A549 (cell line): ENCODE data around the gene CBFA2T2. TPM values are rescaled to one million over a fixed set of nuclear protein-coding genes. Genes with fewer than 3 reads are reported as not detected.

Experiments
- ATAC-seq, 2 experiments: fragments of 200-7000 bp in 1 of 2; fragments of >200 bp in 1 of 2; cut with Nextera tagmentation in 1 of 2; cut with Tn5 transposase in 1 of 2; 3 replicates each; pipeline versions ENCODE4 v1.8.0 to v1.9.1; 2018 to 2020; ENCODE audit warnings: mild to moderate bottlenecking in 1 of 2, moderate library complexity in 1 of 2
- CTCF ChIA-PET: fragments of 300-600 bp; sonication (Branson Sonifier 250); formaldehyde crosslinking; extraction: SDS; loops from one replicate; lab custom pipeline; 2021; ENCODE audit warnings: antibody characterized with exemption, inconsistent platforms; lab: Yijun Ruan, JAX
- POLR2A ChIA-PET: fragments of 350-600 bp; formaldehyde crosslinking; extraction: SDS; loops from one replicate; lab custom pipeline; 2021; ENCODE audit warnings: antibody characterized with exemption, inconsistent platforms; lab: Yijun Ruan, JAX
- DNase-seq, 2 experiments: peaks; one replicate each; pipeline versions ENCODE4 v3.0.0 to v3.0.0-alpha.2; 2011 to 2016; ENCODE audit warnings: low read depth in 1 of 2, low spot score in 1 of 2
- FAIRE-seq: peaks from 2 replicates; lab custom pipeline; 2011; peaks lifted over from hg19 to GRCh38; lab: Jason Lieb, UNC
- H3K27ac ChIP-seq, 2 experiments: fragments of >200 bp; sonication (Bioruptor Twin); formaldehyde crosslinking; 3 replicates each; pipeline ENCODE4 v1.5.1; 2016 to 2017
- H3K4me1 ChIP-seq: fragments of >200 bp; sonication (Bioruptor Twin); formaldehyde crosslinking; 3 replicates; pipeline ENCODE4 v1.6.1; 2016
- H3K4me2 ChIP-seq: fragments of >200 bp; sonication (Bioruptor Twin); formaldehyde crosslinking; 3 replicates; pipeline ENCODE4 v1.6.1; 2016
- H3K4me3 ChIP-seq: fragments of >200 bp; sonication (Bioruptor Twin); formaldehyde crosslinking; 3 replicates; pipeline ENCODE4 v1.5.1; 2016
- H3K9me3 ChIP-seq: fragments of >200 bp; sonication (Bioruptor Twin); formaldehyde crosslinking; 3 replicates; pipeline ENCODE4 v1.6.1; 2016
- CBX8 ChIP-seq: fragments of 200-600 bp; sonication (generic); IDR thresholded peaks from 2 replicates; pipeline ENCODE4 v1.6.1; 2016
- CHD4 ChIP-seq: fragments of 200-600 bp; sonication (generic); IDR thresholded peaks from 2 replicates; pipeline ENCODE4 v1.6.1; 2016; ENCODE audit warnings: antibody characterized with exemption, mild to moderate bottlenecking, borderline replicate concordance
- ESRRA ChIP-seq: fragments of 150-350 bp; IDR thresholded peaks from 2 replicates; pipeline ENCODE4 v1.6.1; 2014; ENCODE audit warnings: mild to moderate bottlenecking, low read length, borderline replicate concordance
- FOSL2 ChIP-seq, 2 experiments: fragments of 450-650 bp in 1 of 2; fragments of >200 bp in 1 of 2; sonication (Bioruptor Twin) in 1 of 2; formaldehyde crosslinking; IDR thresholded peaks; 2 replicates each; pipeline versions ENCODE4 v1.5.0 to v1.6.1; 2016 to 2020; ENCODE audit warnings: mild to moderate bottlenecking in 1 of 2, moderate library complexity in 1 of 2
- GATA3 ChIP-seq: IDR thresholded peaks from 2 replicates; pipeline ENCODE4 v1.6.1; 2012; ENCODE audit warnings: borderline replicate concordance
- HDAC2 ChIP-seq: fragments of 200-600 bp; sonication (generic); IDR thresholded peaks from 2 replicates; pipeline ENCODE4 v1.6.1; 2016
- HOXB5 ChIP-seq: fragments of 250-450 bp; sonication (Bioruptor Pico); IDR thresholded peaks from 2 replicates; pipeline ENCODE4 v1.5.0; 2020; ENCODE audit warnings: mild to moderate bottlenecking, moderate library complexity
- MYC ChIP-seq: IDR thresholded peaks from 2 replicates; pipeline ENCODE4 v1.6.1; 2012; ENCODE audit warnings: mild to moderate bottlenecking, inconsistent platforms, low read length, improper control_type of control experiment, borderline replicate concordance
- NFE2L2 ChIP-seq: fragments of 150-350 bp; conservative IDR thresholded peaks from 2 replicates; pipeline ENCODE4 v1.6.1; 2014; ENCODE audit warnings: low read length
- NR3C1 ChIP-seq: fragments of >200 bp; sonication (Bioruptor Twin); formaldehyde crosslinking; IDR thresholded peaks from 3 replicates; pipeline ENCODE4 v1.6.1; 2017
- PHF8 ChIP-seq: fragments of 200-600 bp; sonication (generic); IDR thresholded peaks from 2 replicates; pipeline ENCODE4 v1.6.1; 2016; ENCODE audit warnings: low read depth, mild to moderate bottlenecking, antibody characterized with exemption, moderate library complexity, borderline replicate concordance
- POLR2A ChIP-seq: IDR thresholded peaks from 2 replicates; pipeline ENCODE4 v1.6.1; 2012; ENCODE audit warnings: mild to moderate bottlenecking, low read length
- RAD21 ChIP-seq, 2 experiments: fragments of >200 bp in 1 of 2; sonication (Bioruptor Twin) in 1 of 2; formaldehyde crosslinking in 1 of 2; IDR thresholded peaks in 1 of 2; conservative IDR thresholded peaks in 1 of 2; 2 replicates in 1 of 2; 3 replicates in 1 of 2; pipeline ENCODE4 v1.6.1; 2012 to 2018; ENCODE audit warnings: inconsistent platforms in 1 of 2
- RARB ChIP-seq: fragments of 250-450 bp; sonication (Bioruptor Pico); IDR thresholded peaks from 2 replicates; pipeline ENCODE4 v1.8.0; 2021; ENCODE audit warnings: mild to moderate bottlenecking, moderate library complexity
- SREBF2 ChIP-seq: fragments of 450-650 bp; IDR thresholded peaks from 2 replicates; pipeline ENCODE4 v1.6.1; 2014; ENCODE audit warnings: mild to moderate bottlenecking, moderate library complexity
- TFCP2L1 ChIP-seq: fragments of 250-450 bp; sonication (Bioruptor Pico); IDR thresholded peaks from 2 replicates; pipeline ENCODE4 v1.5.0; 2021; ENCODE audit warnings: mild to moderate bottlenecking
- TP53 ChIP-seq: fragments of 250-450 bp; sonication (Bioruptor Pico); IDR thresholded peaks from 2 replicates; pipeline ENCODE4 v1.5.0; 2021; ENCODE audit warnings: mild to moderate bottlenecking, moderate library complexity
- USF2 ChIP-seq: fragments of 450-650 bp; IDR thresholded peaks from 2 replicates; pipeline ENCODE4 v1.6.1; 2014; ENCODE audit warnings: antibody characterized with exemption
- ZNF302 ChIP-seq: fragments of 250-450 bp; sonication (Bioruptor Pico); IDR thresholded peaks from 2 replicates; pipeline ENCODE4 v1.9.0; 2021; ENCODE audit warnings: inconsistent platforms, mild to moderate bottlenecking, moderate library complexity
- WGBS: methylation state at CpG from one replicate; pipeline ENCODE4 v1.1.6; 2017; ENCODE audit errors: missing lambda C conversion rate; 5-methylcytosine and 5-hydroxymethylcytosine counted together
- polyA plus RNA-seq, 4 experiments: library from polyadenylated mRNA; depleted of rRNA in 3 of 4; stranded (reverse); fragments of >200 nt; fragmentation: RNase III in 1 of 4; extraction: RNeasy Plus Mini Kit Qiagen cat#74134 plus additional on column Dnase treatment in 1 of 4; gene quantifications; 2 replicates in 3 of 4; 3 replicates in 1 of 4; pipeline ENCODE4 v1.2.3, GENCODE V29; 2011 to 2017
- TF ChIP-seq, protein P1 (sequence below): IDR thresholded peaks from 2 replicates; pipeline ENCODE4 v1.6.1; 2012
- TF ChIP-seq, protein P2 (sequence below): fragments of 250-450 bp; sonication (Bioruptor Pico); IDR thresholded peaks from 2 replicates; pipeline ENCODE4 v1.5.0; 2020; ENCODE audit warnings: low read depth, mild to moderate bottlenecking, moderate library complexity
- TF ChIP-seq, protein P3 (sequence below): fragments of 200-600 bp; sonication (generic); IDR thresholded peaks from 2 replicates; pipeline ENCODE4 v1.6.1; 2016; ENCODE audit warnings: antibody characterized with exemption, mild to moderate bottlenecking, moderate library complexity
- TF ChIP-seq, protein P4 (sequence below): IDR thresholded peaks from 2 replicates; pipeline ENCODE4 v1.6.1; 2012; ENCODE audit warnings: low read depth, borderline replicate concordance

The CBFA2T2 gene
- polyA plus RNA-seq, 2 of the 4 experiments (the other 2 are of a cell fraction), result 6.8 to 9.4 TPM

DNA sequence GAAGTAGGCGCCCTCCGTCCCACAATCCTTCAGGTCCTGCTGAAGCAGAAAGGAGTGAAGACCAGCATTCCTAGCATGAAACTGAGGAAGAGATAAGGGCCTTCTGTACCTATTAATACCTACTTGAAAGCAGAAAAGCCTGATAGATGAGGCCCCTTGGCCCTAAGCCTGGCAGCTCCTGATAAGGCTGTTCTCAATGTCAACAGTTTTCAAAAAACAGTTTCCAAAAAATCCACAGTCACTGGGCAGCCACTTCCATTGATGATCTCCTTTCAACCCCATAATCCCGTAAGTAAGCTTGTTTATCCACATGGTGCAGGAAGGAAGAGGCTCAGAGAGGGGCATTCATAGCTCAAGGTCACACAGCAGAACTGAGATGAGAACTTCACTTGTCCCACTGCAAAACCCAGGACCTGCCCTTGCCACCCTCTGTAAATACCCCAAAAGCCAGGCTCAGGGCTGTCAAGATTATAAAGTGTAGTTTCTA lies 199.1 kb downstream of the CBFA2T2 start (continued):
- TF ChIP-seq, protein P1, sequence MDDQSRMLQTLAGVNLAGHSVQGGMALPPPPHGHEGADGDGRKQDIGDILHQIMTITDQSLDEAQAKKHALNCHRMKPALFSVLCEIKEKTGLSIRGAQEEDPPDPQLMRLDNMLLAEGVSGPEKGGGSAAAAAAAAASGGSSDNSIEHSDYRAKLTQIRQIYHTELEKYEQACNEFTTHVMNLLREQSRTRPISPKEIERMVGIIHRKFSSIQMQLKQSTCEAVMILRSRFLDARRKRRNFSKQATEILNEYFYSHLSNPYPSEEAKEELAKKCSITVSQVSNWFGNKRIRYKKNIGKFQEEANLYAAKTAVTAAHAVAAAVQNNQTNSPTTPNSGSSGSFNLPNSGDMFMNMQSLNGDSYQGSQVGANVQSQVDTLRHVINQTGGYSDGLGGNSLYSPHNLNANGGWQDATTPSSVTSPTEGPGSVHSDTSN, result no peak
- TF ChIP-seq, protein P2, sequence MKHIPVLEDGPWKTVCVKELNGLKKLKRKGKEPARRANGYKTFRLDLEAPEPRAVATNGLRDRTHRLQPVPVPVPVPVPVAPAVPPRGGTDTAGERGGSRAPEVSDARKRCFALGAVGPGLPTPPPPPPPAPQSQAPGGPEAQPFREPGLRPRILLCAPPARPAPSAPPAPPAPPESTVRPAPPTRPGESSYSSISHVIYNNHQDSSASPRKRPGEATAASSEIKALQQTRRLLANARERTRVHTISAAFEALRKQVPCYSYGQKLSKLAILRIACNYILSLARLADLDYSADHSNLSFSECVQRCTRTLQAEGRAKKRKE (CRISPR knock-in tag), result no peak
- no peak for TF ChIP-seq RARB

DNA sequence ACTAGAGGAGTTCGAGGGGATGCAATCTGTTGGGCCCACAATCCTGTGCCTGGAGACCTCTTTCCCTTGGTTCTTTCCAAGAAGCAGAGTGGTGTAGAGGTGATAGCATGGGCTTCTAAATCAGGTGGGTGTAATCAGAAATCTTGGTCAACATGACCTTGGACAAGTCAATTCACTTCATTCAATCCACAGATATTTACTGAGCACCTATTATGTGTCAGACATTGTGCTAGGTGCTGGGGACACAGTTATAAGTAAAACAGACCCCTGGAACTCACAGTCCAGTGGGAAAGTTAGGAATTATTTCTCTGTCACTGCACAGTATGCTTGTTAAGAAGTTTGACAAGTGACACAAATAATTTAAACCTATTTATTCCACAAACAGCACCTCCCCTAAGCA lies 199.6 kb downstream of the CBFA2T2 start:
- ChIA-PET POLR2A (no interaction called here), CTCF (interaction anchor here (0.9 to 1.6 kb wide), 2 partner anchors 9 to 132 kb away, joined by 3 to 4 read pairs; no protein-coding TSS in a partner anchor)
- Histone ChIP-seq H3K9me3 (no peaks in the 10 kb centered on the region), H3K4me2 (no peak overlapping the region), H3K4me3 (no peak overlapping the region), H3K27ac (no peak overlapping the region), H3K4me1 (peaks cover 13% of the 10 kb centered on the region)
- TF ChIP-seq NR3C1 (no peak), USF2 (no peak), NFE2L2 (no peak), CHD4 (no peak), HOXB5 (CRISPR knock-in tag) (no peak), RAD21 (conservative IDR thresholded peaks at IDR 0.05 in 1 of 2, IDR thresholded peaks at IDR 0.05 in 1 of 2) (no peak), HDAC2 (no peak), PHF8 (no peak), TP53 (CRISPR knock-in tag) (no peak), TFCP2L1 (CRISPR knock-in tag) (no peak), CBX8 (no peak), GATA3 (no peak)
- TF ChIP-seq, protein P3, sequence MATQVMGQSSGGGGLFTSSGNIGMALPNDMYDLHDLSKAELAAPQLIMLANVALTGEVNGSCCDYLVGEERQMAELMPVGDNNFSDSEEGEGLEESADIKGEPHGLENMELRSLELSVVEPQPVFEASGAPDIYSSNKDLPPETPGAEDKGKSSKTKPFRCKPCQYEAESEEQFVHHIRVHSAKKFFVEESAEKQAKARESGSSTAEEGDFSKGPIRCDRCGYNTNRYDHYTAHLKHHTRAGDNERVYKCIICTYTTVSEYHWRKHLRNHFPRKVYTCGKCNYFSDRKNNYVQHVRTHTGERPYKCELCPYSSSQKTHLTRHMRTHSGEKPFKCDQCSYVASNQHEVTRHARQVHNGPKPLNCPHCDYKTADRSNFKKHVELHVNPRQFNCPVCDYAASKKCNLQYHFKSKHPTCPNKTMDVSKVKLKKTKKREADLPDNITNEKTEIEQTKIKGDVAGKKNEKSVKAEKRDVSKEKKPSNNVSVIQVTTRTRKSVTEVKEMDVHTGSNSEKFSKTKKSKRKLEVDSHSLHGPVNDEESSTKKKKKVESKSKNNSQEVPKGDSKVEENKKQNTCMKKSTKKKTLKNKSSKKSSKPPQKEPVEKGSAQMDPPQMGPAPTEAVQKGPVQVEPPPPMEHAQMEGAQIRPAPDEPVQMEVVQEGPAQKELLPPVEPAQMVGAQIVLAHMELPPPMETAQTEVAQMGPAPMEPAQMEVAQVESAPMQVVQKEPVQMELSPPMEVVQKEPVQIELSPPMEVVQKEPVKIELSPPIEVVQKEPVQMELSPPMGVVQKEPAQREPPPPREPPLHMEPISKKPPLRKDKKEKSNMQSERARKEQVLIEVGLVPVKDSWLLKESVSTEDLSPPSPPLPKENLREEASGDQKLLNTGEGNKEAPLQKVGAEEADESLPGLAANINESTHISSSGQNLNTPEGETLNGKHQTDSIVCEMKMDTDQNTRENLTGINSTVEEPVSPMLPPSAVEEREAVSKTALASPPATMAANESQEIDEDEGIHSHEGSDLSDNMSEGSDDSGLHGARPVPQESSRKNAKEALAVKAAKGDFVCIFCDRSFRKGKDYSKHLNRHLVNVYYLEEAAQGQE, result no peak
- TF ChIP-seq, protein P4, sequence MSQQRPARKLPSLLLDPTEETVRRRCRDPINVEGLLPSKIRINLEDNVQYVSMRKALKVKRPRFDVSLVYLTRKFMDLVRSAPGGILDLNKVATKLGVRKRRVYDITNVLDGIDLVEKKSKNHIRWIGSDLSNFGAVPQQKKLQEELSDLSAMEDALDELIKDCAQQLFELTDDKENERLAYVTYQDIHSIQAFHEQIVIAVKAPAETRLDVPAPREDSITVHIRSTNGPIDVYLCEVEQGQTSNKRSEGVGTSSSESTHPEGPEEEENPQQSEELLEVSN, result no peak
- DNase-seq (no peak), FAIRE-seq (no peak), ATAC-seq (no peak)
- 86% methylated on average over 1 of the region's 1 CpG for WGBS

GRCh38 chr20:33689973-33690372 lies 200.1 kb downstream of the CBFA2T2 start:
- ATAC-seq (no peak), FAIRE-seq (no peak), DNase-seq (no peak)
- POLR2A ChIA-PET, result no interaction called here
- no peak overlapping the region for H3K4me2 ChIP-seq
- H3K27ac ChIP-seq, result no peak overlapping the region
- H3K9me3 ChIP-seq, result no peaks in the 10 kb centered on the region
- H3K4me1 ChIP-seq, result peaks cover 8% of the 10 kb centered on the region
- TF ChIP-seq ESRRA (no peak), SREBF2 (no peak), MYC (no peak), ZNF302 (CRISPR knock-in tag) (no peak), POLR2A (no peak), PHF8 (no peak), FOSL2 (IDR thresholded peaks at IDR 0.05) (no peak), FOSL2 (CRISPR knock-in tag; IDR thresholded peaks at IDR 0.05) (no peak)
- TF ChIP-seq, protein P1, result no peak
- TF ChIP-seq, protein P3, result no peak
- H3K4me3 ChIP-seq, result no peak overlapping the region
- WGBS, result 39% methylated on average over 4 of the region's 4 CpGs
- CTCF ChIA-PET, result interaction anchor here (0.6 to 1.6 kb wide), 3 partner anchors 9 to 132 kb away, joined by 3 to 4 read pairs (median 3); no protein-coding TSS in a partner anchor
